ENCODE results near the gene KDM4B.

Gene KDM4B

GRCh38 chr19:5139583-5140325 lies 170.8 kb downstream of the KDM4B start:
- H3K4me3 ChIP-seq (ENCODE audit: control insufficient read depth, low read depth, low read length), result no peak overlapping the region
- DNase-seq (ENCODE audit: low read depth), result no peak
- no peak for TF ChIP-seq CTCF (IDR thresholded peaks at IDR 0.05; ENCODE audit: control insufficient read depth, insufficient read depth, low read depth, low read length, missing control alignments)

- DNase-seq (ENCODE audit: low read depth), result no peak
- H3K4me3 ChIP-seq (ENCODE audit: control insufficient read depth, low read depth, low read length), result no peak overlapping the region
- no peak for TF ChIP-seq CTCF (IDR thresholded peaks at IDR 0.05; ENCODE audit: control insufficient read depth, insufficient read depth, low read depth, low read length, missing control alignments)
Measured at GRCh38 chr19:5141129-5141849, 172.4 kb downstream of the KDM4B start.

- DNase-seq (ENCODE audit: low read depth), result no peak
- no peak for TF ChIP-seq CTCF (IDR thresholded peaks at IDR 0.05; ENCODE audit: control insufficient read depth, insufficient read depth, low read depth, low read length, missing control alignments)
- H3K4me3 ChIP-seq (ENCODE audit: control insufficient read depth, low read depth, low read length), result no peak overlapping the region
Measured at GRCh38 chr19:5141850-5142724, 173.2 kb downstream of the KDM4B start.

GRCh38 chr19:5142725-5143097 lies 173.8 kb downstream of the KDM4B start:
- no peak overlapping the region for H3K4me3 ChIP-seq (ENCODE audit: control insufficient read depth, low read depth, low read length)
- no peak for TF ChIP-seq CTCF (IDR thresholded peaks at IDR 0.05; ENCODE audit: control insufficient read depth, insufficient read depth, low read depth, low read length, missing control alignments)
- DNase-seq (ENCODE audit: low read depth), result no peak

GRCh38 chr19:5143471-5144411 lies 174.8 kb downstream of the KDM4B start:
- no peak overlapping the region for H3K4me3 ChIP-seq (ENCODE audit: control insufficient read depth, low read depth, low read length)
- no peak for DNase-seq (ENCODE audit: low read depth)
- TF ChIP-seq CTCF (IDR thresholded peaks at IDR 0.05; ENCODE audit: control insufficient read depth, insufficient read depth, low read depth, low read length, missing control alignments), result no peak
